GM12874 (cell line): ENCODE data around the gene RBAK.

ENCODE experiments used
- CTCF ChIP-seq: IDR thresholded peaks from 2 replicates; pipeline ENCODE4 v1.5.1; 2011; ENCODE audit warnings: low read depth, mild to moderate bottlenecking, control low read depth, low read length, moderate library complexity; ENCODE audit not compliant: insufficient read depth

The RBAK gene

GRCh38 chr7:5045558-5046396 is at the start of gene RBAK:
RBAK (plus strand) TSS chr7:5045860; CDS start chr7:5048077, 2,217 bp downstream.
- no peak for TF ChIP-seq CTCF

- TF ChIP-seq CTCF = no peak
These were observed 48.9 kb upstream of the RBAK start for GRCh38 chr7:4996696-4997222.

GRCh38 chr7:4998244-4998643 is 47.4 kb upstream of the RBAK start:
- no peak for TF ChIP-seq CTCF

GRCh38 chr7:4998910-4999309 is 46.8 kb upstream of the RBAK start:
- TF ChIP-seq CTCF = no peak

- TF ChIP-seq CTCF = no peak
These were observed 46.2 kb upstream of the RBAK start for GRCh38 chr7:4999369-4999950.

GRCh38 chr7:5001003-5001402 is 44.7 kb upstream of the RBAK start:
- TF ChIP-seq CTCF = no peak

GRCh38 chr7:5001911-5002310 is 43.7 kb upstream of the RBAK start:
- no peak for TF ChIP-seq CTCF
